Nephron (organoid): ENCODE measurements around the gene MAML3.
A peak's percentile ranks its signal among the peaks of the same experiment; 100 is the strongest.

Source experiments
- H3K27ac Mint-ChIP-seq, 3 experiments: 2 replicates each; pipeline ENCODE4 v1.8.0; 2020; ENCODE audit warnings: mixed read lengths in 3 of 3, mild to moderate bottlenecking in 2 of 3, moderate library complexity in 1 of 3
- H3K27me3 Mint-ChIP-seq: 2 replicates; pipeline ENCODE4 v1.8.0; 2021; ENCODE audit warnings: low read depth, mild to moderate bottlenecking, moderate library complexity, mixed read lengths
- H3K36me3 Mint-ChIP-seq: 2 replicates; pipeline ENCODE4 v1.8.0; 2020; ENCODE audit warnings: low read depth, mixed read lengths
- H3K4me1 Mint-ChIP-seq: 2 replicates; pipeline ENCODE4 v1.8.0; 2020; ENCODE audit warnings: mixed read lengths
- H3K4me3 Mint-ChIP-seq, 3 experiments: 2 replicates each; pipeline ENCODE4 v1.8.0; 2020; ENCODE audit warnings: mild to moderate bottlenecking in 3 of 3, mixed read lengths in 3 of 3, moderate library complexity in 2 of 3
- H3K9me3 Mint-ChIP-seq: 2 replicates; pipeline ENCODE4 v1.8.0; 2020; ENCODE audit warnings: mixed read lengths
- CTCF ChIP-seq, 3 experiments: fragments of 200-600 bp; sonication (generic); IDR thresholded peaks; one replicate each; pipeline ENCODE4 v1.5.0; 2021; ENCODE audit warnings: antibody characterized with exemption in 3 of 3; ENCODE audit not compliant: unreplicated experiment in 3 of 3

The MAML3 gene

GRCh38 chr4:139969635-139970266, 184.2 kb downstream of the MAML3 start:
- no peak for TF ChIP-seq CTCF (IDR thresholded peaks at IDR 0.05; ENCODE audit: unreplicated experiment in 3 of 3)
- Mint-ChIP-seq H3K27ac (no peak overlapping the region), H3K27me3 (no peaks in the 10 kb centered on the region), H3K36me3 (no peaks in the 10 kb centered on the region), H3K4me3 (no peak overlapping the region), H3K4me1 (peaks cover 34% of the 10 kb centered on the region), H3K9me3 (no peaks in the 10 kb centered on the region)

GRCh38 chr4:139968831-139969230, 185.2 kb downstream of the MAML3 start:
- peak overlapping the region in 2 of 3 experiments; percentile 65 to 77 for H3K27ac Mint-ChIP-seq
- H3K27me3 Mint-ChIP-seq: no peaks in the 10 kb centered on the region
- H3K9me3 Mint-ChIP-seq: no peaks in the 10 kb centered on the region
- peaks cover 34% of the 10 kb centered on the region for H3K4me1 Mint-ChIP-seq
- no peaks in the 10 kb centered on the region for H3K36me3 Mint-ChIP-seq
- H3K4me3 Mint-ChIP-seq: no peak overlapping the region
- no peak for TF ChIP-seq CTCF (IDR thresholded peaks at IDR 0.05; ENCODE audit: unreplicated experiment in 3 of 3)

GRCh38 chr4:139966383-139966782, 187.6 kb downstream of the MAML3 start:
- Mint-ChIP-seq H3K4me3 (no peak overlapping the region), H3K27me3 (no peaks in the 10 kb centered on the region), H3K36me3 (no peaks in the 10 kb centered on the region), H3K9me3 (no peaks in the 10 kb centered on the region), H3K4me1 (peaks cover 35% of the 10 kb centered on the region), H3K27ac (peak overlapping the region; percentile 40 to 63 (median 57))
- TF ChIP-seq CTCF (IDR thresholded peaks at IDR 0.05; ENCODE audit: unreplicated experiment in 3 of 3): no peak

GRCh38 chr4:139965789-139966188, 188.2 kb downstream of the MAML3 start:
- Mint-ChIP-seq H3K9me3 (no peaks in the 10 kb centered on the region), H3K27ac (peak overlapping the region; percentile 15 to 63 (median 40)), H3K4me3 (no peak overlapping the region), H3K4me1 (peaks cover 35% of the 10 kb centered on the region), H3K36me3 (no peaks in the 10 kb centered on the region), H3K27me3 (no peaks in the 10 kb centered on the region)
- no peak for TF ChIP-seq CTCF (IDR thresholded peaks at IDR 0.05; ENCODE audit: unreplicated experiment in 3 of 3)

GRCh38 chr4:139963708-139964107, 190.3 kb downstream of the MAML3 start:
- Mint-ChIP-seq H3K4me1 (peaks cover 47% of the 10 kb centered on the region), H3K4me3 (no peak overlapping the region), H3K27ac (no peak overlapping the region), H3K36me3 (no peaks in the 10 kb centered on the region), H3K9me3 (no peaks in the 10 kb centered on the region), H3K27me3 (no peaks in the 10 kb centered on the region)
- TF ChIP-seq CTCF (IDR thresholded peaks at IDR 0.05; ENCODE audit: unreplicated experiment in 3 of 3): no peak

- Mint-ChIP-seq H3K36me3 (no peaks in the 10 kb centered on the region), H3K4me1 (peaks cover 47% of the 10 kb centered on the region), H3K27ac (peak overlapping the region in 2 of 3 experiments; percentile 18 to 56), H3K9me3 (no peaks in the 10 kb centered on the region), H3K27me3 (no peaks in the 10 kb centered on the region), H3K4me3 (no peak overlapping the region)
- TF ChIP-seq CTCF (IDR thresholded peaks at IDR 0.05; ENCODE audit: unreplicated experiment in 3 of 3): no peak
These were observed 191.8 kb downstream of the MAML3 start for GRCh38 chr4:139962130-139962684.
